Vagina (tissue), 2 donors: ENCODE results near the gene KLHL10.

Experiments used
- POLR2A ChIP-seq, 2 donors: fragments of 450-650 bp; IDR thresholded peaks; one replicate each; pipeline ENCODE4 v1.6.1; 2017; ENCODE audit warnings: antibody characterized with exemption in 2 of 2, mild to moderate bottlenecking in 2 of 2, moderate library complexity in 2 of 2
- POLR2AphosphoS5 ChIP-seq, 2 donors: sonication (generic); formaldehyde crosslinking; IDR thresholded peaks; one replicate each; pipeline ENCODE4 v1.9.0; 2017; ENCODE audit warnings: antibody characterized with exemption in 2 of 2, mild to moderate bottlenecking in 2 of 2, low read depth in 1 of 2; ENCODE audit not compliant: insufficient read depth in 1 of 2
- TF ChIP-seq, protein P1 (sequence below), 3 experiments: fragments of 450-650 bp in 2 of 3; fragments of 200-600 bp in 1 of 3; sonication (generic) in 1 of 3; IDR thresholded peaks; one replicate each; pipeline ENCODE4 v1.5.1; 2017 to 2019; ENCODE audit warnings: antibody characterized with exemption in 3 of 3, mild to moderate bottlenecking in 2 of 3, moderate library complexity in 2 of 3

- TF ChIP-seq, protein P1, sequence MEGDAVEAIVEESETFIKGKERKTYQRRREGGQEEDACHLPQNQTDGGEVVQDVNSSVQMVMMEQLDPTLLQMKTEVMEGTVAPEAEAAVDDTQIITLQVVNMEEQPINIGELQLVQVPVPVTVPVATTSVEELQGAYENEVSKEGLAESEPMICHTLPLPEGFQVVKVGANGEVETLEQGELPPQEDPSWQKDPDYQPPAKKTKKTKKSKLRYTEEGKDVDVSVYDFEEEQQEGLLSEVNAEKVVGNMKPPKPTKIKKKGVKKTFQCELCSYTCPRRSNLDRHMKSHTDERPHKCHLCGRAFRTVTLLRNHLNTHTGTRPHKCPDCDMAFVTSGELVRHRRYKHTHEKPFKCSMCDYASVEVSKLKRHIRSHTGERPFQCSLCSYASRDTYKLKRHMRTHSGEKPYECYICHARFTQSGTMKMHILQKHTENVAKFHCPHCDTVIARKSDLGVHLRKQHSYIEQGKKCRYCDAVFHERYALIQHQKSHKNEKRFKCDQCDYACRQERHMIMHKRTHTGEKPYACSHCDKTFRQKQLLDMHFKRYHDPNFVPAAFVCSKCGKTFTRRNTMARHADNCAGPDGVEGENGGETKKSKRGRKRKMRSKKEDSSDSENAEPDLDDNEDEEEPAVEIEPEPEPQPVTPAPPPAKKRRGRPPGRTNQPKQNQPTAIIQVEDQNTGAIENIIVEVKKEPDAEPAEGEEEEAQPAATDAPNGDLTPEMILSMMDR (IDR thresholded peaks at IDR 0.05): no peak
- no peak for TF ChIP-seq POLR2A (IDR thresholded peaks at IDR 0.05)
- peak; percentile 57 to 63 for TF ChIP-seq POLR2AphosphoS5 (IDR thresholded peaks at IDR 0.05; ENCODE audit: insufficient read depth in 1 of 2, low read depth in 1 of 2)
Measured at GRCh38 chr17:41792845-41793783, 44.5 kb upstream of the KLHL10 start.
